ENCODE data around the gene C2orf42.
"Not testable (repeated sequence)": the region's sequence is repeated elsewhere in the genome, so short reads cannot be mapped to it uniquely, and the experiment has no call there.

The C2orf42 gene

DNA sequence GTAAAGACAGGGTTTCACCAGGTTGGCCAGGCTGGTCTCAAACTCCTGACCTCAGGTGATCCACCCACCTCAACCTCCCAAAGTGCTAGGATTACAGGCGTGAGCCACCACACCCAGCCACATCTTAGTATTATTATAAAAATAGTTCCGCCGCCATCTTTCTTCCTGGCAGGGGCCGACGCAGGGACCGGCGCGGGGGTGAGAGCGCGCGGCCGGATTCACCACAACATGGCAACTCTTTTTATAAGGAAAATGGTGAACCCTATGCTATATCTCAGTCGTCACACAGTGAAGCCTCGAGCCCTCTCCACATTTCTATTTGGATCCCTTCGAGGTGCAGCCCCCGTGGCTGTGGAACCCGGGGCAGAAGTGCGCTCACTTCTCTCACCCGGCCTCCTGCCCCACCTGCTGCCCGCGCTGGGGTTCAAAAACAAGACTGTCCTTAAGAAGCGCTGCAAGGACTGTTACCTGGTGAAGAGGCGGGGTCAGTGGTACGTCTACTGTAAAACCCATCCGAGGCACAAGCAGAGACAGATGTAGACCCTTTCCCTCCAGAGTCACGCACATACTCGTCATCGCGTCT, 88.4 kb downstream of the C2orf42 start:
- not testable (repeated sequence) for DNase-seq (ENCODE audit: low spot score)

DNA sequence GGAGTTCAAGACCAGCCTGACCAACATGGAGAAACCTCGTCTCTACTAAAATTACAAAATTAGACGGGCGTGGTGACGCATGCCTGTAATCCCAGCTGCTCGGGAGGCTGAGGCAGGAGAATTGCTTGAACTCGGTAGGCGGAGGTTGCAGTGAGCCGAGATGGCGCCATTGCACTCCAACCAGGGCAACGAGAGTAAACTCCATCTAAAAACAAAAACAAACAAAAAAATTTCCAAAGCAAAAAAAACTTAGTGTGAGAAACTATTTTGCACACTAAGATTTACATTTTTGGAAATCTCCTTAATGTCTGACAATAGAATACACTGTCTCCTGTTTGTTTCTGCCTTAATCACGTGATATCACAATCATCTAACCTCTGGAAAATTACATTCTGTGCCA, 89.1 kb downstream of the C2orf42 start:
- DNase-seq (ENCODE audit: low spot score): not testable (repeated sequence)

- no peak for DNase-seq (ENCODE audit: low spot score)
Measured at GRCh38 chr2:70101174-70101573, 89.6 kb downstream of the C2orf42 start.

All from HuH-7.5 (cell line).